Spinal cord (tissue), 10 donors: ENCODE results near the gene TPM1. TPM values are rescaled to one million over a fixed set of nuclear protein-coding genes. Genes with fewer than 3 reads are reported as not detected.

Experiments
- DNase-seq, 6 donors: peaks; one replicate each; pipeline versions ENCODE4 v3.0.0 to v3.0.0-alpha.2; 2013 to 2015; ENCODE audit warnings: low spot score in 6 of 6, low read depth in 4 of 6
- H3K27ac ChIP-seq: one replicate; pipeline ENCODE4 v1.5.1; 2013; ENCODE audit warnings: low read depth, low read length, control low read depth
- H3K27me3 ChIP-seq: one replicate; pipeline ENCODE4 v1.6.1; 2013; ENCODE audit warnings: low read length; ENCODE audit not compliant: control insufficient read depth, insufficient read depth
- H3K36me3 ChIP-seq: one replicate; pipeline ENCODE4 v1.6.1; 2013; ENCODE audit warnings: low read length; ENCODE audit not compliant: control insufficient read depth, insufficient read depth
- H3K4me1 ChIP-seq: one replicate; pipeline ENCODE4 v1.6.1; 2013; ENCODE audit warnings: low read length; ENCODE audit not compliant: control insufficient read depth, insufficient read depth
- H3K4me3 ChIP-seq: one replicate; pipeline ENCODE4 v1.5.1; 2013; ENCODE audit warnings: low read depth, low read length, control low read depth
- H3K9me3 ChIP-seq: one replicate; pipeline ENCODE4 v1.6.1; 2013; ENCODE audit warnings: low read length; ENCODE audit not compliant: control insufficient read depth, insufficient read depth
- WGBS: methylation state at CpG from one replicate; pipeline ENCODE4 v1.1.5; 2013; ENCODE audit warnings: missing lambda C conversion rate; ENCODE audit not compliant: insufficient coverage; 5-methylcytosine and 5-hydroxymethylcytosine counted together
- polyA plus RNA-seq, 2 donors: library from polyadenylated mRNA; unstranded; fragments of 120-200 nt; gene quantifications; one replicate each; pipeline ENCODE4 v1.2.1, GENCODE V29; 2013; ENCODE audit not compliant: insufficient read length in 2 of 2
- total RNA-seq, 2 donors: library from RNA; depleted of rRNA in 1 of 2; stranded (reverse); fragments of 120-200 nt in 1 of 2; fragments of >200 nt in 1 of 2; gene quantifications; one replicate each; pipeline versions ENCODE4 v1.2.3 to v1.2.4, GENCODE V29; 2013 to 2014
- donor health status: healthy.

The TPM1 gene
- total and polyA plus RNA-seq, 4 donors, result 184 to 480 (median 216) TPM

- no peak overlapping the region for H3K4me3 ChIP-seq
- WGBS, result 60% methylated on average over 1 of the region's 4 CpGs
- no peaks in the 10 kb centered on the region for H3K9me3 ChIP-seq
- no peaks in the 10 kb centered on the region for H3K27me3 ChIP-seq
- no peaks in the 10 kb centered on the region for H3K36me3 ChIP-seq
- H3K27ac ChIP-seq, result no peak overlapping the region
- no peak for DNase-seq
- peaks cover 23% of the 10 kb centered on the region for H3K4me1 ChIP-seq
Measured at GRCh38 chr15:63076714-63077046, 34.1 kb downstream of the TPM1 start.

DNA sequence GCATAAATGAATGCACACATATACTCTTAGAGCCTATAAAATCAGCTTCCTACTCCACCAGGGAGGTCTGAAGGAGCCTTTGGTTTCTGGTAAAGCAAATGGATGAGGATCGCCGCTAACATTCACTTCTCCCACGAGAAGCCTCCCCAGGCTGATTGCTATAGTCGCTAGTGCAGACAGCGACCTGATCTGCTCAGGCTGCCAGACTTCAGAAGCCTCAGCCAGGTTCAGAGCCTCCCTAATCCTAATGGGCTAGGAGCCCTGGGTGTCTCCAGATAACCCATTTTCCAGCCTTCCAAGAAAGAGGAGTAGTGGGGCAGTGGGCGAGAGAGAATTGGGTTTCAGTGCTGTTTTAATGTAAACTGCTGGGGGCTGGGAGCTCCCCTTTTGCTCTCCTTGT is 35.4 kb downstream of the TPM1 start:
- WGBS, result 61% methylated on average over 3 of the region's 6 CpGs
- no peak for DNase-seq
- Histone ChIP-seq H3K27me3 (no peaks in the 10 kb centered on the region), H3K4me3 (no peak overlapping the region), H3K36me3 (no peaks in the 10 kb centered on the region), H3K4me1 (peaks cover 23% of the 10 kb centered on the region), H3K9me3 (no peaks in the 10 kb centered on the region), H3K27ac (no peak overlapping the region)

DNA sequence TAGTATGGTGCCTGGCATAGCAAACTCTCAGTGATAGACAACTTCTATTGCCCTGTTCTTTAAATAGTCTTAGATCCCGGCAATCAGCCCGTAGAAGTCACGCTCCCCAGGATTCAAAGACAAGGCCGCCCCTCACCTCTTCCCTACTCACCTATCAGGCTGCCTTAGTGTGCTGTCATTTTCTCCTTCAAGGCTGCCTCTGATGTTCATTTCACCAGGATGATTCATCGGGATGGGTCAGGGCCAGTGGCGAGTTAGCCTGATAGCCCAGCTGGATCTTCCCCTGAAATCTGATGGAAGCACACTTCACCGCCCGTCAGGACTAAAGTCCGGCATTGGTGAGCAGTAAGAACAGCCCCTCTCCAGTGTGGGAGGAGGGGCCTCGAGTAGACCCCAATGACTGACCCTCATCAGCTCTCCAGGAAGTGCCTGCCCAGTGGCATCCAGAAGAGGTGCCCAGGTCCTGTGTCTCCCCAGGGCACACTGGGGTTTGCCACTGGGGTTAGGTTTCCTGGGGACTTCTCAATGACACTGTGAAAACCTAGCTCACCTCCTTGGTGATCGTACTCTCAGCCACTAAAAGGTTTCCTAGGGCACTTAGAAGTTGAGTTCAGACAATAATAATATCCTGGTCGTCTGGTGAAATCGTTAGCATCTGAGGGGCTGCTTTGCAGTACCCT is 37.5 kb downstream of the TPM1 start:
- Histone ChIP-seq H3K4me3 (no peak overlapping the region), H3K9me3 (no peaks in the 10 kb centered on the region), H3K36me3 (no peaks in the 10 kb centered on the region), H3K4me1 (peaks cover 22% of the 10 kb centered on the region), H3K27me3 (no peaks in the 10 kb centered on the region), H3K27ac (no peak overlapping the region)
- no peak for DNase-seq
- 77% methylated on average over 12 of the region's 13 CpGs for WGBS

DNA sequence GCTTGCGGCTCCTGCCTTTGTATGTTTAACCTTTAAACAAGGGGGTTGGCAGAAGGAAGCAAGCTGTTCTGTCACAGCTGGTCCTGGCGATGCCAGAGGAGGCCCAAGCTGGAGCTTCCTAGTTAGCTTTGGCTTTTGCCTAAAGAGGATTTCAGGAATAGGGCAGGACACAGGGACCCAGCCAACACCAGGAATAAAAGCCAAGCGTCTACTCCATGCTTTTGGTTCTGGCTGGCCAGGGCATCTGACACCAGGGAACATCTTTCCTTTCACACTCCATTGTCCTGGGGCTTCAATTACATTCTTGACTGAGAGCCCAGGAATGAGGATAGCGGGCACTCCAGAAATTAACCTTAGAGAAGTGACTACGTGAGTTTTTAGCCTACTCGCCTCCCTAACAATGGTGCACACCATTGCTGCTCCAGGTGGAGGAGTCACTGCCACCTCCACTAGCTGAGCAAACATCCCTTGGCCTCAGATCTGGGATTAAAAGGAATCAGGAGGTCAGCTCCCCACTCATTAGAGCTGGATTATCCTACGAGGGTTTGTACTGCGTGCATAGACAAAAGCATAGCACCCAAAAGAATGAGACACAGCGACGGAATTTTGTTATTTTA is 38.2 kb downstream of the TPM1 start:
- 62% methylated on average over 7 of the region's 10 CpGs for WGBS
- Histone ChIP-seq H3K27me3 (no peaks in the 10 kb centered on the region), H3K36me3 (no peaks in the 10 kb centered on the region), H3K9me3 (no peaks in the 10 kb centered on the region), H3K27ac (no peak overlapping the region), H3K4me1 (peaks cover 16% of the 10 kb centered on the region), H3K4me3 (no peak overlapping the region)
- no peak for DNase-seq

DNA sequence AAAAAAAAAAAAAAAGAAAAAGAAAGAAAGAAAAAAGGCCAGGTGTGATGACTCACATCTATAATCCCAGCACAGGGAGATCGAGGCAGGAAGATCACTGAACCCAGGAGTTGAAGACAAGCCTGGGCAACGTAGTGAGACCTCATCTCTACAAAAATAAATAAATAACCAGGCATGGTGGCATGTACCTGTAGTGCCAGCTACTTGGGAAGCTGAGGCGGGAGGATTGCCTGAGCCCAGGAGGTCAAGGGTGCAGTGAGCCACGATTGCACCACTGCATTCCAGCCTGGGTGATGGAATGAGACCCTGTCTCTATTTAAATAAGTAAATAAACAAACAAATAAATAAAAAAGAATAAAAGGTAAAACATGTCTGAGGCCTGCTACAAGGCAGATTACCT is 39.8 kb downstream of the TPM1 start:
- no peaks in the 10 kb centered on the region for H3K36me3 ChIP-seq
- no peak for DNase-seq
- H3K4me1 ChIP-seq, result peaks cover 6% of the 10 kb centered on the region
- no peaks in the 10 kb centered on the region for H3K9me3 ChIP-seq
- no peak overlapping the region for H3K27ac ChIP-seq
- no peak overlapping the region for H3K4me3 ChIP-seq
- no peaks in the 10 kb centered on the region for H3K27me3 ChIP-seq
- WGBS, result 60% methylated on average over 1 of the region's 4 CpGs

- no peaks in the 10 kb centered on the region for H3K36me3 ChIP-seq
- H3K27me3 ChIP-seq, result no peaks in the 10 kb centered on the region
- DNase-seq, result no peak
- peaks cover 6% of the 10 kb centered on the region for H3K4me1 ChIP-seq
- H3K9me3 ChIP-seq, result no peaks in the 10 kb centered on the region
- no peak overlapping the region for H3K4me3 ChIP-seq
- 90% methylated on average over 7 of the region's 12 CpGs for WGBS
- H3K27ac ChIP-seq, result no peak overlapping the region
Measured at GRCh38 chr15:63083044-63083443, 40.5 kb downstream of the TPM1 start.

GRCh38 chr15:63083541-63083940 is 41.0 kb downstream of the TPM1 start:
- no peak for DNase-seq
- Histone ChIP-seq H3K4me1 (peaks cover 8% of the 10 kb centered on the region), H3K4me3 (no peak overlapping the region), H3K27ac (no peak overlapping the region), H3K27me3 (no peaks in the 10 kb centered on the region), H3K9me3 (no peaks in the 10 kb centered on the region), H3K36me3 (no peaks in the 10 kb centered on the region)
- WGBS, result 94% methylated on average over 11 of the region's 11 CpGs

DNA sequence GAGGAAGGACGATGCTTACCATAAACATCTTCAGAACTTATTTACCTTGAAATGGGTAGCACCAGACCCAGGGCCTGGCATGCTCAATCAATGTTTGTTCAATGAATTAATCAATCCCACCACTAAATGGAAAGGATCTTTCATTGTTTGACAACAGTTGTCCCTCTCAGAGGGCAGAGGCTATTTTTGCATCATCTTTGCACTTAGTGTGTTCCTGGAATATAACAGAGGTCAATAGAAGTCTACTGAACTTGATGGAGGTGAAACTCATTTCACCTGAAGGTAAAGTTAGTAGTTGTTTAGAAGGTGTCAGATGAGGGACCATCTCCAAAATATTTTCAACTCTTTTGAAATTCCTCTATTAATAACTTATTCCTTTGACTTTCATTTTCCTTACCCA is 42.3 kb downstream of the TPM1 start:
- 100% methylated on average over 1 of the region's 1 CpG for WGBS
- H3K27me3 ChIP-seq, result no peaks in the 10 kb centered on the region
- no peaks in the 10 kb centered on the region for H3K9me3 ChIP-seq
- no peak overlapping the region for H3K27ac ChIP-seq
- DNase-seq, result no peak
- no peak overlapping the region for H3K4me3 ChIP-seq
- peaks cover 21% of the 10 kb centered on the region for H3K4me1 ChIP-seq
- no peaks in the 10 kb centered on the region for H3K36me3 ChIP-seq

- no peaks in the 10 kb centered on the region for H3K9me3 ChIP-seq
- no peak for DNase-seq
Measured at GRCh38 chr15:63085289-63085688, 42.7 kb downstream of the TPM1 start.

GRCh38 chr15:63086271-63086670 is 43.7 kb downstream of the TPM1 start:
- Histone ChIP-seq H3K9me3 (no peaks in the 10 kb centered on the region), H3K36me3 (no peaks in the 10 kb centered on the region), H3K27ac (no peak overlapping the region), H3K27me3 (no peaks in the 10 kb centered on the region), H3K4me1 (peaks cover 24% of the 10 kb centered on the region), H3K4me3 (no peak overlapping the region)
- WGBS, result 84% methylated on average over 3 of the region's 4 CpGs
- DNase-seq, result no peak

More at GRCh38 chr15:63085289-63085688, 42.7 kb downstream of the TPM1 start:
- H3K4me3 ChIP-seq, result no peak overlapping the region
- H3K4me1 ChIP-seq, result peaks cover 19% of the 10 kb centered on the region
- H3K36me3 ChIP-seq, result no peaks in the 10 kb centered on the region
- WGBS, result 100% methylated on average over 1 of the region's 4 CpGs
- no peaks in the 10 kb centered on the region for H3K27me3 ChIP-seq
- H3K27ac ChIP-seq, result no peak overlapping the region
